Endothelial cell of umbilical vein (primary cell): ENCODE results near the gene EXD2.

Experiments used
- EZH2 ChIP-seq: IDR thresholded peaks from 2 replicates; pipeline ENCODE4 v1.6.1; 2012; ENCODE audit warnings: borderline replicate concordance, low read depth, mild to moderate bottlenecking, moderate library complexity, low read length, inconsistent platforms; ENCODE audit not compliant: severe bottlenecking
- POLR2A ChIP-seq: IDR thresholded peaks from 2 replicates; pipeline ENCODE4 v1.6.1; 2012; ENCODE audit warnings: low read depth, mild to moderate bottlenecking, control low read depth, low read length
- POLR2AphosphoS5 ChIP-seq: IDR thresholded peaks from 2 replicates; pipeline ENCODE4 v1.6.1; 2012; ENCODE audit warnings: low read depth, mild to moderate bottlenecking, control low read depth, low read length, moderate library complexity; ENCODE audit not compliant: insufficient read depth
- TF ChIP-seq, protein P1 (sequence below), 2 donors: IDR thresholded peaks; 1 replicate in 1 of 2; 2 replicates in 1 of 2; pipeline ENCODE4 v1.5.1; 2011; ENCODE audit warnings: low read length in 2 of 2, mild to moderate bottlenecking in 2 of 2, moderate library complexity in 2 of 2, control low read depth in 1 of 2, inconsistent platforms in 1 of 2, low read depth in 1 of 2; ENCODE audit not compliant: insufficient read depth in 1 of 2; ENCODE audit errors: extremely low read depth in 1 of 2
- TF ChIP-seq, protein P2 (sequence below): IDR thresholded peaks from 2 replicates; pipeline ENCODE4 v1.6.1; 2011; ENCODE audit not compliant: insufficient read depth, insufficient read length

- TF ChIP-seq POLR2A = no peak
- TF ChIP-seq, protein P1, sequence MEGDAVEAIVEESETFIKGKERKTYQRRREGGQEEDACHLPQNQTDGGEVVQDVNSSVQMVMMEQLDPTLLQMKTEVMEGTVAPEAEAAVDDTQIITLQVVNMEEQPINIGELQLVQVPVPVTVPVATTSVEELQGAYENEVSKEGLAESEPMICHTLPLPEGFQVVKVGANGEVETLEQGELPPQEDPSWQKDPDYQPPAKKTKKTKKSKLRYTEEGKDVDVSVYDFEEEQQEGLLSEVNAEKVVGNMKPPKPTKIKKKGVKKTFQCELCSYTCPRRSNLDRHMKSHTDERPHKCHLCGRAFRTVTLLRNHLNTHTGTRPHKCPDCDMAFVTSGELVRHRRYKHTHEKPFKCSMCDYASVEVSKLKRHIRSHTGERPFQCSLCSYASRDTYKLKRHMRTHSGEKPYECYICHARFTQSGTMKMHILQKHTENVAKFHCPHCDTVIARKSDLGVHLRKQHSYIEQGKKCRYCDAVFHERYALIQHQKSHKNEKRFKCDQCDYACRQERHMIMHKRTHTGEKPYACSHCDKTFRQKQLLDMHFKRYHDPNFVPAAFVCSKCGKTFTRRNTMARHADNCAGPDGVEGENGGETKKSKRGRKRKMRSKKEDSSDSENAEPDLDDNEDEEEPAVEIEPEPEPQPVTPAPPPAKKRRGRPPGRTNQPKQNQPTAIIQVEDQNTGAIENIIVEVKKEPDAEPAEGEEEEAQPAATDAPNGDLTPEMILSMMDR (IDR thresholded peaks at IDR 0.05; ENCODE audit: extremely low read depth in 1 of 2, insufficient read depth in 1 of 2, low read depth in 1 of 2, low read length in 2 of 2) = no peak
- TF ChIP-seq, protein P2, sequence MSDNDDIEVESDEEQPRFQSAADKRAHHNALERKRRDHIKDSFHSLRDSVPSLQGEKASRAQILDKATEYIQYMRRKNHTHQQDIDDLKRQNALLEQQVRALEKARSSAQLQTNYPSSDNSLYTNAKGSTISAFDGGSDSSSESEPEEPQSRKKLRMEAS = no peak
- no peak for TF ChIP-seq EZH2
- TF ChIP-seq POLR2AphosphoS5 = no peak
Measured at GRCh38 chr14:69153873-69154270, 37.4 kb upstream of the EXD2 start.
